GM18511 (cell line): ENCODE data around the gene VAMP3.

ENCODE experiments used
- ATAC-seq: cut with Tn5 transposase; IDR thresholded peaks from one replicate; pipeline ENCODE4 v1.9.1; 2021; ENCODE audit warnings: mild to moderate bottlenecking, moderate library complexity; ENCODE audit not compliant: unreplicated experiment

Gene VAMP3

GRCh38 chr1:7810395-7810794 is 39.3 kb downstream of the VAMP3 start:
- no peak for ATAC-seq

- no peak for ATAC-seq
Measured at GRCh38 chr1:7811476-7811875, 40.4 kb downstream of the VAMP3 start.

- no peak for ATAC-seq
Measured at GRCh38 chr1:7813677-7814373, 42.7 kb downstream of the VAMP3 start.

GRCh38 chr1:7821282-7821681 is 50.2 kb downstream of the VAMP3 start:
- ATAC-seq = no peak

- ATAC-seq = no peak
Measured at GRCh38 chr1:7824701-7825100, 53.6 kb downstream of the VAMP3 start.

- ATAC-seq = no peak
Measured at GRCh38 chr1:7826363-7826762, 55.3 kb downstream of the VAMP3 start.

- ATAC-seq = no peak
Measured at GRCh38 chr1:7827126-7827955, 56.2 kb downstream of the VAMP3 start.
